A549 (cell line): ENCODE data around the gene PDGFA. TPM values are rescaled to one million over a fixed set of nuclear protein-coding genes. Genes with fewer than 3 reads are reported as not detected.

Experiments used
- ATAC-seq, 2 experiments: fragments of 200-7000 bp in 1 of 2; fragments of >200 bp in 1 of 2; cut with Nextera tagmentation in 1 of 2; cut with Tn5 transposase in 1 of 2; 3 replicates each; pipeline versions ENCODE4 v1.8.0 to v1.9.1; 2018 to 2020; ENCODE audit warnings: mild to moderate bottlenecking in 1 of 2, moderate library complexity in 1 of 2
- CTCF ChIA-PET: fragments of 300-600 bp; sonication (Branson Sonifier 250); formaldehyde crosslinking; extraction: SDS; loops from one replicate; lab custom pipeline; 2021; ENCODE audit warnings: antibody characterized with exemption, inconsistent platforms; lab: Yijun Ruan, JAX
- POLR2A ChIA-PET: fragments of 350-600 bp; formaldehyde crosslinking; extraction: SDS; loops from one replicate; lab custom pipeline; 2021; ENCODE audit warnings: antibody characterized with exemption, inconsistent platforms; lab: Yijun Ruan, JAX
- DNase-seq, 2 experiments: peaks; one replicate each; pipeline versions ENCODE4 v3.0.0 to v3.0.0-alpha.2; 2011 to 2016; ENCODE audit warnings: low read depth in 1 of 2, low spot score in 1 of 2
- FAIRE-seq: peaks from 2 replicates; lab custom pipeline; 2011; peaks lifted over from hg19 to GRCh38; lab: Jason Lieb, UNC
- H3K27ac ChIP-seq, 2 experiments: fragments of >200 bp; sonication (Bioruptor Twin); formaldehyde crosslinking; 3 replicates each; pipeline ENCODE4 v1.5.1; 2016 to 2017
- H3K4me1 ChIP-seq: fragments of >200 bp; sonication (Bioruptor Twin); formaldehyde crosslinking; 3 replicates; pipeline ENCODE4 v1.6.1; 2016
- H3K4me2 ChIP-seq: fragments of >200 bp; sonication (Bioruptor Twin); formaldehyde crosslinking; 3 replicates; pipeline ENCODE4 v1.6.1; 2016
- H3K4me3 ChIP-seq: fragments of >200 bp; sonication (Bioruptor Twin); formaldehyde crosslinking; 3 replicates; pipeline ENCODE4 v1.5.1; 2016
- H3K9me3 ChIP-seq: fragments of >200 bp; sonication (Bioruptor Twin); formaldehyde crosslinking; 3 replicates; pipeline ENCODE4 v1.6.1; 2016
- BHLHE40 ChIP-seq: IDR thresholded peaks from 2 replicates; pipeline ENCODE4 v1.6.1; 2012; ENCODE audit warnings: low read depth, low read length, inconsistent platforms
- CBX2 ChIP-seq: fragments of 200-600 bp; sonication (generic); IDR thresholded peaks from 2 replicates; pipeline ENCODE4 v1.6.1; 2016; ENCODE audit warnings: low read depth, mild to moderate bottlenecking, borderline replicate concordance
- E2F6 ChIP-seq: IDR thresholded peaks from 2 replicates; pipeline ENCODE4 v1.6.1; 2012; ENCODE audit warnings: low read depth, borderline replicate concordance
- EHF ChIP-seq: fragments of 250-450 bp; sonication (Bioruptor Pico); IDR thresholded peaks from 2 replicates; pipeline ENCODE4 v1.5.0; 2020; ENCODE audit warnings: mild to moderate bottlenecking
- ESRRA ChIP-seq: fragments of 150-350 bp; IDR thresholded peaks from 2 replicates; pipeline ENCODE4 v1.6.1; 2014; ENCODE audit warnings: mild to moderate bottlenecking, low read length, borderline replicate concordance
- FOSB ChIP-seq: fragments of 250-450 bp; sonication (Bioruptor Pico); IDR thresholded peaks from 2 replicates; pipeline ENCODE4 v1.5.0; 2020; ENCODE audit warnings: mild to moderate bottlenecking, moderate library complexity
- FOSL2 ChIP-seq, 2 experiments: fragments of 450-650 bp in 1 of 2; fragments of >200 bp in 1 of 2; sonication (Bioruptor Twin) in 1 of 2; formaldehyde crosslinking; IDR thresholded peaks; 2 replicates each; pipeline versions ENCODE4 v1.5.0 to v1.6.1; 2016 to 2020; ENCODE audit warnings: mild to moderate bottlenecking in 1 of 2, moderate library complexity in 1 of 2
- GATA3 ChIP-seq: IDR thresholded peaks from 2 replicates; pipeline ENCODE4 v1.6.1; 2012; ENCODE audit warnings: borderline replicate concordance
- HDAC2 ChIP-seq: fragments of 200-600 bp; sonication (generic); IDR thresholded peaks from 2 replicates; pipeline ENCODE4 v1.6.1; 2016
- HES2 ChIP-seq: fragments of >200 bp; sonication (Bioruptor Twin); formaldehyde crosslinking; IDR thresholded peaks from 2 replicates; pipeline ENCODE4 v1.6.1; 2016
- HEYL ChIP-seq: fragments of 250-450 bp; sonication (Bioruptor Pico); IDR thresholded peaks from 2 replicates; pipeline ENCODE4 v1.8.0; 2021; ENCODE audit warnings: mild to moderate bottlenecking, moderate library complexity
- HOXA7 ChIP-seq: fragments of 250-450 bp; sonication (Bioruptor Pico); IDR thresholded peaks from 2 replicates; pipeline ENCODE4 v1.5.0; 2020; ENCODE audit warnings: mild to moderate bottlenecking, moderate library complexity
- JUN ChIP-seq, 2 experiments: fragments of >200 bp; sonication (Bioruptor Twin); formaldehyde crosslinking; IDR thresholded peaks; 2 replicates in 1 of 2; 3 replicates in 1 of 2; pipeline ENCODE4 v1.6.1; 2016 to 2017
- JUNB ChIP-seq: fragments of >200 bp; sonication (Bioruptor Twin); formaldehyde crosslinking; IDR thresholded peaks from 2 replicates; pipeline ENCODE4 v1.6.1; 2016
- KDM1A ChIP-seq: fragments of 200-600 bp; sonication (generic); IDR thresholded peaks from 2 replicates; pipeline ENCODE4 v1.6.1; 2016; ENCODE audit warnings: low read depth, mild to moderate bottlenecking
- KDM5A ChIP-seq: fragments of 200-600 bp; sonication (generic); IDR thresholded peaks from 2 replicates; pipeline ENCODE4 v1.6.1; 2016; ENCODE audit warnings: antibody characterized with exemption, mild to moderate bottlenecking
- MAFK ChIP-seq: fragments of 450-650 bp; IDR thresholded peaks from 2 replicates; pipeline ENCODE4 v1.6.1; 2014; ENCODE audit not compliant: partially characterized antibody
- NFE2L2 ChIP-seq: fragments of 150-350 bp; conservative IDR thresholded peaks from 2 replicates; pipeline ENCODE4 v1.6.1; 2014; ENCODE audit warnings: low read length
- NPAS2 ChIP-seq: fragments of 250-450 bp; sonication (Bioruptor Pico); IDR thresholded peaks from 2 replicates; pipeline ENCODE4 v1.8.0; 2022; ENCODE audit warnings: mild to moderate bottlenecking, moderate library complexity, borderline replicate concordance
- NR3C1 ChIP-seq: fragments of >200 bp; sonication (Bioruptor Twin); formaldehyde crosslinking; IDR thresholded peaks from 3 replicates; pipeline ENCODE4 v1.6.1; 2017
- POLR2A ChIP-seq: IDR thresholded peaks from 2 replicates; pipeline ENCODE4 v1.6.1; 2012; ENCODE audit warnings: mild to moderate bottlenecking, low read length
- POLR2AphosphoS2 ChIP-seq: conservative IDR thresholded peaks from 2 replicates; pipeline ENCODE4 v1.6.1; 2012; ENCODE audit warnings: low read length, improper control_type of control experiment, inconsistent platforms
- RCOR1 ChIP-seq: fragments of 150-350 bp; IDR thresholded peaks from 2 replicates; pipeline ENCODE4 v1.6.1; 2014; ENCODE audit warnings: antibody characterized with exemption, low read length, low read depth
- SMC3 ChIP-seq: fragments of >200 bp; sonication (Bioruptor Twin); formaldehyde crosslinking; IDR thresholded peaks from 3 replicates; pipeline ENCODE4 v1.6.1; 2018; ENCODE audit warnings: inconsistent platforms
- SREBF2 ChIP-seq: fragments of 450-650 bp; IDR thresholded peaks from 2 replicates; pipeline ENCODE4 v1.6.1; 2014; ENCODE audit warnings: mild to moderate bottlenecking, moderate library complexity
- ZFP36 ChIP-seq: fragments of 450-650 bp; IDR thresholded peaks from 2 replicates; pipeline ENCODE4 v1.6.1; 2014; ENCODE audit warnings: borderline replicate concordance; ENCODE audit not compliant: partially characterized antibody
- ZNF302 ChIP-seq: fragments of 250-450 bp; sonication (Bioruptor Pico); IDR thresholded peaks from 2 replicates; pipeline ENCODE4 v1.9.0; 2021; ENCODE audit warnings: inconsistent platforms, mild to moderate bottlenecking, moderate library complexity
- whole genome bisulfite sequencing: methylation state at CpG from one replicate; pipeline ENCODE4 v1.1.6; 2017; ENCODE audit errors: missing lambda C conversion rate; 5-methylcytosine and 5-hydroxymethylcytosine counted together
- polyA plus RNA-seq, 4 experiments: library from polyadenylated mRNA; depleted of rRNA in 3 of 4; stranded (reverse); fragments of >200 nt; fragmentation: RNase III in 1 of 4; extraction: RNeasy Plus Mini Kit Qiagen cat#74134 plus additional on column Dnase treatment in 1 of 4; gene quantifications; 2 replicates in 3 of 4; 3 replicates in 1 of 4; pipeline ENCODE4 v1.2.3, GENCODE V29; 2011 to 2017

PDGFA gene
- polyA plus RNA-seq, 2 of the 4 experiments (the other 2 are of a cell fraction): 12.8 to 14.9 TPM

- ATAC-seq (no peak), FAIRE-seq (no peak), DNase-seq (no peak)
- POLR2A ChIA-PET: interaction anchor here (0.5 to 1.0 kb wide), 2 partner anchors 14 to 160 kb away, joined by 4 read pairs; no protein-coding TSS in a partner anchor
- TF ChIP-seq BHLHE40: no peak
- no peak for TF ChIP-seq SMC3
- TF ChIP-seq EHF (CRISPR knock-in tag): no peak
- no peak for TF ChIP-seq POLR2AphosphoS2
- no peak for TF ChIP-seq HES2
- TF ChIP-seq NR3C1: no peak
- TF ChIP-seq HEYL: no peak
- TF ChIP-seq CBX2: no peak
- TF ChIP-seq RCOR1: no peak
- no peak for TF ChIP-seq SREBF2
- TF ChIP-seq JUN (IDR thresholded peaks at IDR 0.05): no peak
- TF ChIP-seq POLR2A: no peak
- H3K27ac ChIP-seq: no peak overlapping the region; a peak in 1 of 6 replicates
- H3K4me3 ChIP-seq: no peak overlapping the region
- peaks cover 30% of the 10 kb centered on the region for H3K4me1 ChIP-seq
- H3K9me3 ChIP-seq: peaks cover 6% of the 10 kb centered on the region; the same call in 2 of the 3 replicates
- CTCF ChIA-PET: interaction anchor here (1.1 to 2.4 kb wide), 2 partner anchors 10 to 11 kb away, joined by 3 to 9 read pairs; no protein-coding TSS in a partner anchor
- H3K4me2 ChIP-seq: no peak overlapping the region
- 90% methylated on average over 24 of the region's 28 CpGs for WGBS
These were observed 4.0 kb upstream of the PDGFA start for GRCh38 chr7:523347-524336.

GRCh38 chr7:522951-523314 is 3.3 kb upstream of the PDGFA start:
- ChIA-PET POLR2A (no interaction called here), CTCF (no interaction called here)
- TF ChIP-seq KDM5A (no peak), HOXA7 (CRISPR knock-in tag) (no peak), POLR2AphosphoS2 (no peak), NFE2L2 (no peak), FOSB (no peak), ESRRA (no peak), GATA3 (no peak), CBX2 (no peak), HDAC2 (no peak), NPAS2 (CRISPR knock-in tag) (no peak), FOSL2 (IDR thresholded peaks at IDR 0.05) (no peak), FOSL2 (CRISPR knock-in tag; IDR thresholded peaks at IDR 0.05) (no peak), ZNF302 (CRISPR knock-in tag) (no peak), KDM1A (no peak), E2F6 (no peak), SREBF2 (no peak), ZFP36 (no peak), JUN (IDR thresholded peaks at IDR 0.05) (no peak), MAFK (no peak), JUNB (no peak), SMC3 (no peak)
- peaks cover 6% of the 10 kb centered on the region; the same call in 2 of the 3 replicates for H3K9me3 ChIP-seq
- FAIRE-seq (no peak), DNase-seq (no peak), ATAC-seq (no peak)
- no peak overlapping the region for H3K4me3 ChIP-seq
- H3K4me1 ChIP-seq: peaks cover 30% of the 10 kb centered on the region
- 92% methylated on average over 20 of the region's 21 CpGs for WGBS
- peak overlapping the region in 1 of 2 experiments; percentile 94; a peak in 2 of 6 replicates for H3K27ac ChIP-seq
- H3K4me2 ChIP-seq: no peak overlapping the region; the same call in 2 of the 3 replicates
